22Rv1 (cell line): ENCODE results near the gene CNFN.

ENCODE experiments used
- ZFX ChIP-seq: fragments of 450-650 bp; IDR thresholded peaks from 2 replicates; pipeline ENCODE4 v1.6.1; 2017; ENCODE audit warnings: antibody characterized with exemption, borderline replicate concordance
- TF ChIP-seq, protein P1 (sequence below): fragments of 450-650 bp; IDR thresholded peaks from 2 replicates; pipeline ENCODE4 v1.5.1; 2017; ENCODE audit warnings: mild to moderate bottlenecking

DNA sequence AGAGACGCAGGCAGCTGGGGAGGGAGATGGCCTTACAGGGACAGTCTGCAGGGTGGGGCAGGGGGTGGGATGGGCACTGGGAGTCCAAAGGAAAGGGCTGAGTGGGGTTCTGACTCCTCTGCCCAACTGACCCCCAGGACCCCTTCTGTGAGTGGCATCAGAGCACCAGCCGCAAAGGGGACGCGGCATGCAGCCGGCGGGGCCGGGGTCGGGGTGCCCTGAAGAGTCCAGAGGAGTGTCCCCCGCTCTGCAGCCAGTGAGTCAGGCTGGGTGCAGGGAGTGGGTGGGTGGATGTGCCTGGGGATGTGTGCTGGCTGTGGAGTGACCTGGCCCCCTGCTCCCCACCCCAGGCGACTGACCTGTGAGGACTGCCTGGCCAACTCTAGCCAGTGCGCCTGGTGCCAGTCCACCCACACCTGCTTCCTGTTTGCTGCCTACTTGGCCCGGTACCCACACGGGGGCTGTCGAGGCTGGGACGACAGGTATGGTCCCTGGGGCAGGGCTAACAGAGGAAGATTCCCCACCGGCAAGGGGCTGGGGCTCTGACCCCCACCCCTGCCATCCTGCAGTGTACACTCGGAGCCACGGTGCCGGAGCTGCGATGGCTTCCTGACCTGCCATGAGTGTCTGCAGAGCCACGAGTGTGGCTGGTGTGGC is 38.9 kb downstream of the CNFN start:
- TF ChIP-seq, protein P1, sequence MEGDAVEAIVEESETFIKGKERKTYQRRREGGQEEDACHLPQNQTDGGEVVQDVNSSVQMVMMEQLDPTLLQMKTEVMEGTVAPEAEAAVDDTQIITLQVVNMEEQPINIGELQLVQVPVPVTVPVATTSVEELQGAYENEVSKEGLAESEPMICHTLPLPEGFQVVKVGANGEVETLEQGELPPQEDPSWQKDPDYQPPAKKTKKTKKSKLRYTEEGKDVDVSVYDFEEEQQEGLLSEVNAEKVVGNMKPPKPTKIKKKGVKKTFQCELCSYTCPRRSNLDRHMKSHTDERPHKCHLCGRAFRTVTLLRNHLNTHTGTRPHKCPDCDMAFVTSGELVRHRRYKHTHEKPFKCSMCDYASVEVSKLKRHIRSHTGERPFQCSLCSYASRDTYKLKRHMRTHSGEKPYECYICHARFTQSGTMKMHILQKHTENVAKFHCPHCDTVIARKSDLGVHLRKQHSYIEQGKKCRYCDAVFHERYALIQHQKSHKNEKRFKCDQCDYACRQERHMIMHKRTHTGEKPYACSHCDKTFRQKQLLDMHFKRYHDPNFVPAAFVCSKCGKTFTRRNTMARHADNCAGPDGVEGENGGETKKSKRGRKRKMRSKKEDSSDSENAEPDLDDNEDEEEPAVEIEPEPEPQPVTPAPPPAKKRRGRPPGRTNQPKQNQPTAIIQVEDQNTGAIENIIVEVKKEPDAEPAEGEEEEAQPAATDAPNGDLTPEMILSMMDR, result no peak
- TF ChIP-seq ZFX, result no peak
